LHCN-M2 (cell line): ENCODE results near the gene MCOLN1. TPM values are rescaled to one million over a fixed set of nuclear protein-coding genes. Genes with fewer than 3 reads are reported as not detected.

Experiments
- DNase-seq: peaks from one replicate; pipeline ENCODE4 v3.0.0-alpha.2; 2012; ENCODE audit warnings: low read depth
- total RNA-seq: library from RNA; depleted of rRNA; stranded (reverse); fragments of >200 nt; gene quantifications from 2 replicates; pipeline ENCODE4 v1.2.3, GENCODE V29; 2014

Gene MCOLN1
- total RNA-seq, 1 experiment from 2014 or later, result 8.9 TPM

DNA sequence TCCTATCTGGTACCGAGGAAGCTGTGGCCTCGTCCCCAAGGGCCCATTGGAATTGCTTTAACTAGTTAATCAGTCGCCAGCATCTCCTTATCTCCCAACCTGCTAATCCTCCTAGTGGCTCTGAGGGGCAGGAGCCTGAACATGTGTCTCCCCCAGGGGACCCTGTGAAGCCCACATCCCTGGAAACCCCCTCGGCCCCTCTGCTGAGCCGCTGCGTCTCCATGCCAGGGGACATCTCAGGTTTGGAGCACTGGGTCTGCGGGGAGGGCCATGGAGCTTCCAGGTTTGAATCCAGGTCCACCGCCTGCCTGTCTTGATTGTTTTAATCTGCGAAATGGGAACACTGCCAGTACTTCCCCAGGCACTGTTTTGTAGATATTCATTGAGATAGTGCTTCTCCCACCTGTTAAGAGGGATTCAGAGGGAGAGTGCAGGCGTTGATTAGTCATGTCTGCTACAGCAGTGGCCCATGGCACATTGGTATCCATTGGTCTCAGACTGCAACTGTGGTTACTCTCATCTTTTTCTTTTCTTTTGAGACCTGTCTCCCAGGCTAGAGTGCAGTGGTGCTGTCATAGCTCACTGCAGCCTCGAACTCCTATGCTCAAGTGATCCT lies 19.5 kb downstream of the MCOLN1 start:
- no peak for DNase-seq

DNA sequence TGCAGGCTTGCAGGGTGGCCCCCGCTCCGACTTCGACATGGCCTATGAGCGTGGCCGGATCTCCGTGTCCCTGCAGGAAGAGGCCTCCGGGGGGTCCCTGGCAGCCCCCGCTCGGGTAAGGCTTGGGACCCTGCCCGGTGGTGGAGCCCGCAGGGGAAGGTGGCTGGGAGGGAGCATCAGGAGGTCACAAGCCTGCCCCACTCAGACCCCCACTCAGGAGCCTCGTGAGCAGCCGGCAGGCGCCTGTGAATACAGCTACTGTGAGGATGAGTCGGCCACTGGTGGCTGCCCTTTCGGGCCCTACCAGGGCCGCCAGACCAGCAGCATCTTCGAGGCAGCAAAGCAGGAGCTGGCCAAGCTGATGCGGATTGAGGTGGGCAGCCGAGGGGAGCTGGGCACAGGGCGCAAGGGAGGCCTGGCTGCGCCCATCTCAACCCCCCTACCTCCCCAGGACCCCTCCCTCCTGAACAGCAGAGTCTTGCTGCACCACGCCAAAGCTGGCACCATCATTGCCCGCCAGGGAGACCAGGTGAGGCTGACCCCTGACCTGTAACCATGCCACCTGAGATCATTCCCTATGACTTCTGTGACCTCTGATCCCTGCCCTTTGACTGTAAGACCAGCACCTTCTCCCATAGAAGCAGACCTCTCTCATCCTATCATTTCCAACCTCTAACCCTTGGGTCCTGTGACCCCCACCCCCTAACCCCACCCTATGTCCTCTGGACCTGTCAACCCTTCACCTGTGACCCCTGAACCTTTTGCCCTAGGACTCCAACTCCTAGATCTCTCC lies 20.3 kb downstream of the MCOLN1 start:
- no peak for DNase-seq

DNA sequence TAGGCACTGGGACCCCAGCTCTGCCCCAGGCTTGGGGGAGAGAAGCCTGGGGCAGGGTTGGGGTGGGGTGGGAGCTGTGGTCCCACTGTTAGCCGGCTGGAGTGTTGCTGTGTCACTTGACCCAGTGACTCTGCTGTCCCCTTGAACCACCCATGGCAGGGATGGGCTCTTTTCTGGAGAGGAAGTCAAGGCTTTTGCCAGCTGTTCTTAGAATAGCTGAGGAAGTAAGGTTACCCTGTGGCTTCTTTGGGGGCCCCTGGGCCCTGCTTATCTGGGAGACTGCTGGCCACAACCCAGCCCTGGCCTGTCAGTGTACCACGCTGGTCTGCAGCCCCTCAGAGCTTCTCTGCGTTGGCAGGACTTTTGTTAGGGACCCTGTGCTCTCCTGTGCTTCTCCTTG lies 22.2 kb downstream of the MCOLN1 start:
- DNase-seq, result no peak

DNA sequence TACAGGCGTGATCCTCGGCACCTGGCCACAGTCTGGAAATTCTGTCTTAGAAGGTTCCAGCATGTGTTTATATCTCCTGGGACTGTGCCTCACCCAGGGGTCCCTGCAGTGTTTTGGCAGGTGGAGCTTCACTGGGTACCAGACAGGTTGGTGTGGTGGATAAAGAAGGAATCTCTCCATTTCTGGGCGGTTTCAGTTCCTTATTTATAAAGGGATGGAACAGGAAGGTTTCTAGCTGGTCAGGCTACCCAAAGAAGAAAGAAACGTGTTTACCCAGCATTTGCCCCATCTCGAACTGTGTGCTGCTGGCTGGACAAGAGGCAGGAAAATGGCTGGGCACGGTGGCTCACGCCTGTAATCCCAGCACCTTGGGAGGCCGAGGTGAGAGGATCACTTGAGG lies 22.9 kb downstream of the MCOLN1 start:
- DNase-seq, result no peak

DNA sequence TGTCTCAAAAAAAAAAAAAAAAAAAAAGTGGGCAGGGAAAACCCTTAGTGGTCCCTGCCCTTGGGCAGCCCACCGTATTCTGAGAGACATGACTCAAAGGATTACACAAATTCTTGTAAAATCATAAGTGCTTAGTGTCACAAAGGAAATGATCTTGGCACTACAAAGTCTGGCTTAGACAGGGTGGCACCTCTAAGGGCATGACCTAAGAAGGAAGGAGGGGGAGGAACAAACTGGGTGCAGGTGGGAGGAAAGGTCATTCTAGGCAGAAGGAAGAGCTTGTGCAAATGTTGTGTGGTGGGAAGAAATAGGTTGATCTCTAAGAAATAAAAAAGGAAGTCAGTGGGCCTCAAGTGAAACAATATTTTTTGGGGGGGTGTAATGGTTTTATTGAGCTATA lies 23.5 kb downstream of the MCOLN1 start:
- DNase-seq, result no peak

DNA sequence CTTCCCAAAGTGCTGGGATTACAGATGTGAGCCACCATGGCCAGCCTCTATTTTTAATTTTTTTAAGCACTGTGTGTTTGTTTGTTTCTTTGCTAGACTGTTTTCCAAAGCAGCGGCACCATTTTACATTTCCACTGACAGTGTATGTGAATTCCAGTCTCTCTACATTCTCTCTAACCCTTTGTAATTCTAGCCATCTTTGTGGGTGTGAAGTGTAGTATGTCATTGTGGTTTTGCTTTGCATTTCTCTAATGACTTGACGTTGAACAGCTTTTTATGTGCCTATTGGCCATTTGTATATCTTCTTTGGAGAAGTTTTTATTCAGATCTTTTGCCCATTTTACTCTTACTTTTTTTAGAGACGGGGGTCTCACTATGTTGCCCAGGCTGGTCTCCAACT lies 24.7 kb downstream of the MCOLN1 start:
- DNase-seq, result no peak

DNA sequence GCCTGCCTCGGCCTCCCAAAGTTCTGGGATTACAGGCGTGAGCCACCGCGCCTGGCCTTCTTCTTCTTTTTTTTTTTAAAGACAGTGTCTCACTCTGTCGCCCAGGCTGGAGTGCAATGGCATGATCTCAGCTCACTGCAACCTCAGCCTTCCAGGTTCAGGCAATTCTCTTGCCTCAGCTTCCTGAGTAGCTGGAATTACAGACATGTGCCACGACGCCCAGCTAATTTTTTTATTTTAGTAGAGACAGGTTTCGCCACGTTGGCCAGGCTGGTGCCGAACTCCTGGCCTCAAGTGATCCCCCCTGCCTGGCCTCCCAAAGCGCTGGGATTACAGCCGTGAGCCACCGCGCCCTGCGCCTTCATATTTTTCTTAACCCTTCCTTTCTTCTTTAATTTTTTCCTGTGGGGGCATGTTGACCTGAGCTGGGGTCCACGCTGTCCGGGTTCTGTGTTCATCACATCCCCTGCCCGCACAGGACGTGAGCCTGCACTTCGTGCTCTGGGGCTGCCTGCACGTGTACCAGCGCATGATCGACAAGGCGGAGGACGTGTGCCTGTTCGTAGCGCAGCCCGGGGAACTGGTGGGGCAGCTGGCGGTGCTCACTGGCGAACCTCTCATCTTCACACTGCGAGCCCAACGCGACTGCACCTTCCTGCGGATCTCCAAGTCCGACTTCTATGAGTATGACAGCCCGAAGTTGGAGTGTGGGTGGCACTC lies 27.2 kb downstream of the MCOLN1 start:
- no peak for DNase-seq

DNA sequence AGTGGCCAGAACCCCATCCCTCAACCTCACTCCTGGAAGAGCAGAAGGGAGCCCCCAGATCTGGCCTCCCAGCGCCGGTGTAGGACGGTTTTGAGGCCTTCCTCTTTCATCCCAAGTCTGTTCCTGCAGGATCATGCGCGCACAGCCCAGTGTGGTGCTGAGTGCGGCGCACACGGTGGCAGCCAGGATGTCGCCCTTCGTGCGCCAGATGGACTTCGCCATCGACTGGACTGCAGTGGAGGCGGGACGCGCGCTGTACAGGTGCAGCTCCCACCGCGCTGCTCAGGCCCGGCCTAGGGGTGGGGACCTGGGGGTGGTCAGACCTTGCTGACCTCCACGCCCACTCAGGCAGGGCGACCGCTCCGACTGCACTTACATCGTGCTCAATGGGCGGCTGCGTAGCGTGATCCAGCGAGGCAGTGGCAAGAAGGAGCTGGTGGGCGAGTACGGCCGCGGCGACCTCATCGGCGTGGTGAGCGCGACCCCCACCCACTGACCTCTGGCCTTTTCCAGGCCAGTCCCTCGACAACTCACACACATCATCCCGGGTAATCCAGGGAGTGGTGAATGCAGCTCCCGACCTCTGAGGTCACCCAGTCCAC lies 27.8 kb downstream of the MCOLN1 start:
- DNase-seq, result no peak

DNA sequence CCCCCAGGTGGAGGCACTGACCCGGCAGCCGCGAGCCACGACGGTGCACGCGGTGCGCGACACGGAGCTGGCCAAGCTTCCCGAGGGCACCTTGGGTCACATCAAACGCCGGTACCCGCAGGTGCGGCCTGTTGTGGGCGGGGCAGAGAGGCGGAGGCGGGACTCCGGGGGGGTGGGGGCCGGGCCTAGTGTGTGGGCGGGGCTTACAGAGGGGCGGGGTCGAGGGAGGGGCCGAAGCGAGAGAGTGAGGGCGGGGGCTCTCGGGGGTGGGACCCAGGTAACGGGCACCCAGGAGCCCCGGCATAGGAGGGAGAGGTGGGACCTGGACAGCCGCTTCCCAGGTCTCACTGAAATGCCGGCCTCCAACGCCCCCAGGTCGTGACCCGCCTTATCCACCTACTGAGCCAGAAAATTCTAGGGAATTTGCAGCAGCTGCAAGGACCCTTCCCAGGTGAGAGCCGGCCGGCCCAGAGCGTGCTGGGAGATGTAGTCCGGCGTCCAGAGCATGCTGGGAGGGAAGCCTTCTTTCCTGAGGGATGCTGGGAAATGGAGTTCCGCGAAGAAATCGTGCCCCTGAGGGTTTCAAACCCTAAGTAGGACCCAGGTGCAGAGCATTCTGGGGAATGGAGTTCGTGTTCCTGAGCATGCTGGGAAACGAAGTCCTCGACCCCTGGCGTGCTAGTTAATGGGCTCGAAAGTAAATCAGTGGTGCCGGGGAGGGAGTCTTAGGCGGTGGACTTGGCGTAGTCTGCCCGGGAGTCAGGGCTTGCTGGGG lies 28.8 kb downstream of the MCOLN1 start:
- DNase-seq, result peak; percentile 39

DNA sequence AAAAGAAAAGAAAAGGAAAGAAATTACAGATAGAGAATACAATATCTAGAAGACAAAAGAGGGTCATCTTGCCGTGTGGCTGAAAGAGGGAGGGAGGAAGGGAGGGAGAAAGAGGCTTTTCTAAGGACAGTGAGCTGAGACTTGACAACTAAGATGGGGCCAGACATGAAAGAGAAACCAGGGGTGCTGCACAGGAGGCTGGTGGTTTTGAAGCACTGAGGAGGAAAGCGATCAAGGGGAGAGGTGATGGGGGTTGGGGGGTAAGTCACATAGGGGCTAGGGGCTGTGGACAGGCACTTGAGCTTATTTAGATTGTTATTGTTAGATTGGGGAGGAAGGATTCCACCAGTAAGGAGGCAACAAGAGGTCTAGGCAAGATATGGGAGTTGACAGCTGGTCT lies 30.4 kb downstream of the MCOLN1 start:
- DNase-seq, result no peak

DNA sequence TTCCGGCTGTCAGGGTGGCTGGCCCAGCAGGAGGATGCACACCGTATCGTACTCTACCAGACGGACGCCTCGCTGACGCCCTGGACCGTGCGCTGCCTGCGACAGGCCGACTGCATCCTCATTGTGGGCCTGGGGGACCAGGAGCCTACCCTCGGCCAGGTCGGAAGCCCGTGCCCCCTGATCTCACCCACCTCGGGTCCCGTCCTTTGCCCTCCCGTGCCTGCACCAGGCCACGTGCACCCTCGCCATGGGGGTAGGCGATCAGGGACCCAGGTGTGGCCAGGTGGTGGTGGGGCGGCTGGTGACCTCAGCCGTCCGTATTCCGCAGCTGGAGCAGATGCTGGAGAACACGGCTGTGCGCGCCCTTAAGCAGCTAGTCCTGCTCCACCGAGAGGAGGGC lies 32.1 kb downstream of the MCOLN1 start:
- no peak for DNase-seq

DNA sequence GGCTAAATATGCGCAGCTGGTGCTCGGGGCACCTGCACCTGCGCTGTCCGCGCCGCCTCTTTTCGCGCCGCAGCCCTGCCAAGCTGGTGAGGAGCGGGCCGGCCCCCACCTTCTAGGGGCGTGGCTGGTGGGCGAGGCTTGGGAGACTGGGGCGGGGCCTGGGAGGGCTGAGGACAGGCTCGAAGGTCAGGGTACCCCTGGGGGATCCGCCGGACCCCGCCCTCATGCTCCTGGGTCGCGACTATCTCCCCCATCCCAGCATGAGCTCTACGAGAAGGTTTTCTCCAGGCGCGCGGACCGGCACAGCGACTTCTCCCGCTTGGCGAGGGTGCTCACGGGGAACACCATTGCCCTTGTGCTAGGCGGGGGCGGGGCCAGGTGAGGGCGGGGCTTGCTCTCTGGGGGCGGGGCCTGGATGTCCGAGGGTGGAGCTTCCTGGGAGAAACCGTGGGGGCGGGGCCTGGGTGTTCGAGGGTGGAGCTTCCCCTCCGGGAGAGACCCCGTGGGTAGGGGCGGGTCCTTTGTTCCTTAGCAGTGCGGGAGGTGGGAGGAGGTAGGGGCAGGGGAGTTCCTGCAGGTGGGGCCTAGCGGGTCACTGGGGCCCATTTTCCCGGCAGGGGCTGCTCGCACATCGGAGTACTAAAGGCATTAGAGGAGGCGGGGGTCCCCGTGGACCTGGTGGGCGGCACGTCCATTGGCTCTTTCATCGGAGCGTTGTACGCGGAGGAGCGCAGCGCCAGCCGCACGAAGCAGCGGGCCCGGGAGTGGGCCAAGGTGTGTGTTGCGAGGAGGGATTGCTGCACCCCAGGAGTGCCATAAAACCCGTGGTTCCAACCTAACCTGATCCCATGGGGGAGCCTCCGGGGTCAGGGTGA lies 32.8 kb downstream of the MCOLN1 start:
- no peak for DNase-seq

DNA sequence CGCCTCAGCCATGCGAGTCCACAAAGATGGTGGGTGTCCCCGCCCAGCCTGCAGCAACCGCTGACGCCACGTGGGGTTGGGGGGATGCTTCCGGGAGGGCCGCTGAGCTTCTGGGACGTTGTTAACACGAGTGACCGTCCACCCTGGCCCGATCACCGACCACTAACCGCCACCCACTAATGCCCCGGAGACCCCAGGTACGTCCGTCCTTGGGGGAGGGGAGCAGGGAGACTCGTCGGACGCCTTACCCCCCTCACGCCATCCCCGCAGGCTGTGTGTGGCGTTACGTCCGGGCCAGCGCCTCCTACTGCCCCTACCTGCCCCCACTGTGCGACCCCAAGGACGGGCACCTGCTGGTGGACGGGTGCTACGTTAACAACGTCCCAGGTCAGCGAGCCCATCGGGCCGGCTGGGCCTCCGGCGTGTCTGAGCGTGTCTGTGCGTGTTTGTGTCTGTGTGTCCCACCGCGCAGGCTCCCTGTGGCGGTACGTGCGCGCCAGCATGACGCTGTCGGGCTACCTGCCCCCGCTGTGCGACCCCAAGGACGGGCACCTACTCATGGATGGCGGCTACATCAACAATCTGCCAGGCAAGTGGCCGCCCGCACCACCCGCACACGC lies 34.4 kb downstream of the MCOLN1 start:
- no peak for DNase-seq

DNA sequence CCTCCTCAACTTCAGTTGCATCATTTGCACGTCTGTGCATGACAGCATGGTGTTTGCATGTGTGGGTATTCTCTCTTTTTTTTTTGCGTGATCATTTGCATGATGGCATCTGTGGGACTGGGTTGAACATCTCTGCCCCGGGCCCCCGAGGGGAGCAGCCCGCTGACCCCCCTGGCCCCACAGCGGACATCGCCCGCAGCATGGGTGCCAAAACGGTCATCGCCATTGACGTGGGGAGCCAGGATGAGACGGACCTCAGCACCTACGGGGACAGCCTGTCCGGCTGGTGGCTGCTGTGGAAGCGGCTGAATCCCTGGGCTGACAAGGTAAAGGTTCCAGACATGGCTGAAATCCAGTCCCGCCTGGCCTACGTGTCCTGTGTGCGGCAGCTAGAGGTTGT lies 36.2 kb downstream of the MCOLN1 start:
- DNase-seq, result no peak

DNA sequence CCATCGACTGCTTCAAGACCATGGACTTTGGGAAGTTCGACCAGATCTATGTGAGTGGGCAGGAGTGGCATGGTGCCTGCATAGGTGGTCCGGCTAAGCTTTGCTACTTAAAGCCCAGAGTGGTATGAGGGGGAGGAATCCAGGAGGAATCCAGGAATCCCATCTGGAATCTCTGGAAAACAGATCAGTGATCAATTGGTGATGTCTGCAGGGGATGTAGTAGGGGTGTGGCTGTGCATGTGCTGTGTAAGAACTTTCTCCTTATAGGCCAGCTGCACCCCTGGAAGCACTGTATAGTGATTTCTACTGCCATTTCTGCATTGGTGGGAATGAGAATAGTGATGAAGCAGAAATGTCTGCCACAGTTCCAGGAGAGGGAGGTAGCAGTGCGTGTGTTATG lies 36.7 kb downstream of the MCOLN1 start:
- DNase-seq, result peak; percentile 11

DNA sequence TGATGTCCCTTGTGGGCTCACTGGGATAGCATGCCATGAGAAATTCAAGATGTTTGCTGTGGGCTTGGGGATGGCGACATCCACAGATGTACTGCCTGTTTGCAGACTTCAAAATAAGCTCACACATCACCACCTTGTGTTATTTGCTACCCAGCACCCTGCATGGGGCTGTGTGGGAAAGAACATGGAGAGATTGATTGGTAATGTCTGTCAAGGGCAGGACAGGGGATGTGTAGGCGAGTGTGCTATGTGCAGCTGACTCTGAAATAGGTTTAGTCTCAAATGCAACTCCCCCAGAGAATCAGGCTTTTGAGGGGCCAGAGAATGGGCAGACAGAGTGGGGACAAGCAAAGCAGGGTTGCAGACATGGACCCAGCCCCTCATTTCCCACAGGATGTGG lies 37.8 kb downstream of the MCOLN1 start:
- no peak for DNase-seq

DNA sequence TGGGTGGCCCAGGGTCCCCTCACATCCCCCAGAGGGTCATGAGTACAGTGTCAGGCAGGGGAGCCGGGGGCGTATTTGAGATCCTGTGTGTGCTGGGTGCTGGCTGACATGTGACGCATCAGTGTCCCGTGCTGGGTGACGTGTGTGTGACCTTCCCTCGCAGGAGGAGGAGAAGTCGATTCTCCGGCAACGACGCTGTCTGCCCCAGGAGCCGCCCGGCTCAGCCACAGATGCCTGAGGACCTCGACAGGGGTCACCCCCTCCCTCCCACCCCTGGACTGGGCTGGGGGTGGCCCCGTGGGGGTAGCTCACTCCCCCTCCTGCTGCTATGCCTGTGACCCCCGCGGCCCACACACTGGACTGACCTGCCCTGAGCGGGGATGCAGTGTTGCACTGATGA lies 38.9 kb downstream of the MCOLN1 start:
- DNase-seq, result no peak

DNA sequence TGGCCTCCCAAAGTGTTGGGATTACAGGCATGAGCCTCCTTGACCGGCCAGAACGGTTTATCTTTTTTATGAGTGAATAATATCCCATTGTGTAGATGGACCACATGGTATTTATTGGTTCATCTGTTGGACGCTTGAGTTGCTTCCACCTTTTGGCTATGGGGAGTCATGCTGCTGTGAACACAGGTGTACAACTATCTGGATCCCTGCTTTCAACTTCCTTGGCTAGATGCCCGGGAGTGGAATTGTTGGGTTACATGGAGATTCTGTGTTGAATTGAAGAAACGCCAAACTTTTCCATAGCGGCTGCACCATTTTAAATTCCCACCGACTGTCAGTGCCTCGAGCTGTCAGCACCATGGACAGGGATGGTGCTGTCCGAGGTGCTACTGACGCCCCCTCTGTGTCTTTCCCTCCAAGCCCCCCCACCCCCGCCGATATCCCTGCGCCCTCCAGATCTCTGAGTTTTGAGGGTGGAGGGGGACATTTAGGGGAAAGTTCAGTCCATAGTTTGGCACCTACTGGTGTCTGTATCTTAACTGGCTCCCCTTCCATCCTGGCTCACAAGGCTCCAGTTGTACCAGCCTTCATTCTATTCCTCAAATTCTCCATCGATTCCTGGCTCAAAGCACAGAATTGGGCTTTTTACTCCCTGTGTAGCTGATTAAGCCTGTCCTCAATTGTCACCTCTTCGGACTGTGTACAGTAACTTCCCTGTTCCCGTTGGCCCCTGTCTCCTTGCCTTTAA lies 40.4 kb downstream of the MCOLN1 start:
- DNase-seq, result no peak

DNA sequence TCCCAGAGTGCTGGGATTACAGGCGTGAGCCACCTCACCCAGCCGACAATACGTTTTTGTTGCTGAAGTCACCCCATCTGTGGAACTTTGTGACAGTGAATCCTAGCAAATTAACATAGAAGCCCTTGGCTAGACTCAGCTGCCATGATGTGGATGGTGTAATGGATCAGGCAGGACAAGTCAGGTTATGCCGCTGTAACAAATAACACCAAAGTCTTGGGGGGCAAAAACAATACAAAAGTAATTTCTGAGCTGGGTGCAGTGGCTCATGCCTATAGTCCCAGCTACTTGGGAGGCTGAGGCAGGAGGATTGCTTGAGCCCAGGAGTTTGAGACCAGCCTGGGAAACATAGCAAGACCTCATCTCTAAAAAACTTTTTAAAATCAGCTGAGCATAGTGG lies 42.4 kb downstream of the MCOLN1 start:
- DNase-seq, result no peak
